GM23338 (cell line): ENCODE data around the gene SPSB4. TPM values are rescaled to one million over a fixed set of nuclear protein-coding genes. Genes with fewer than 3 reads are reported as not detected.

ENCODE experiments used
- ATAC-seq: fragments of 200-7000 bp; cut with Tn5 transposase; 3 replicates; pipeline ENCODE4 v1.9.1; 2020
- DNase-seq: peaks from one replicate; pipeline ENCODE4 v3.0.0-alpha.2; 2015; ENCODE audit warnings: low spot score
- H2AFZ ChIP-seq: fragments of 200-600 bp; sonication (generic); 2 replicates; pipeline ENCODE4 v1.8.0; 2016; ENCODE audit warnings: antibody characterized with exemption, mild to moderate bottlenecking, moderate library complexity
- H3F3A ChIP-seq: fragments of 200-600 bp; sonication (generic); replicated peaks from 2 replicates; pipeline ENCODE4 v1.8.0; 2017; ENCODE audit warnings: antibody characterized with exemption, mixed run types, low read depth
- H3K27ac ChIP-seq: fragments of 200-600 bp; sonication (generic); 2 replicates; pipeline ENCODE4 v1.6.1; 2016; ENCODE audit warnings: low read depth
- H3K27me3 ChIP-seq: fragments of 200-600 bp; sonication (generic); 2 replicates; pipeline ENCODE4 v1.8.0; 2016; ENCODE audit warnings: mild to moderate bottlenecking, mixed run types, moderate library complexity; ENCODE audit not compliant: insufficient read depth
- H3K36me3 ChIP-seq: fragments of 200-600 bp; sonication (generic); 2 replicates; pipeline ENCODE4 v1.8.0; 2016; ENCODE audit warnings: mild to moderate bottlenecking; ENCODE audit not compliant: insufficient read depth
- H3K4me1 ChIP-seq: fragments of 200-600 bp; sonication (generic); 2 replicates; pipeline ENCODE4 v1.8.0; 2016; ENCODE audit warnings: mild to moderate bottlenecking, moderate library complexity; ENCODE audit not compliant: insufficient read depth
- H3K4me2 ChIP-seq: fragments of 200-600 bp; sonication (generic); 2 replicates; pipeline ENCODE4 v1.7.1; 2017; ENCODE audit warnings: mixed run types
- H3K4me3 ChIP-seq: fragments of 200-600 bp; sonication (generic); 2 replicates; pipeline ENCODE4 v1.6.1; 2016; ENCODE audit warnings: mixed run types
- H3K79me2 ChIP-seq: fragments of 200-600 bp; sonication (generic); replicated peaks from 2 replicates; pipeline ENCODE4 v1.8.0; 2017; ENCODE audit warnings: mild to moderate bottlenecking; ENCODE audit not compliant: insufficient read depth
- H3K9me2 ChIP-seq: fragments of 200-600 bp; sonication (generic); 2 replicates; pipeline ENCODE4 v1.8.0; 2017; ENCODE audit not compliant: insufficient read depth
- H4K20me1 ChIP-seq: fragments of 200-600 bp; sonication (generic); replicated peaks from 2 replicates; pipeline ENCODE4 v1.8.0; 2017; ENCODE audit warnings: mild to moderate bottlenecking; ENCODE audit not compliant: insufficient read depth
- H3K27ac Mint-ChIP-seq: 2 replicates; pipeline ENCODE4 v1.8.0; 2020; ENCODE audit warnings: inconsistent platforms, mild to moderate bottlenecking, moderate library complexity, mixed read lengths
- H3K27me3 Mint-ChIP-seq: 3 replicates; pipeline ENCODE4 v1.8.0; 2022; ENCODE audit warnings: low read depth, mild to moderate bottlenecking, moderate library complexity, mixed read lengths, inconsistent platforms; ENCODE audit not compliant: insufficient read depth, poor library complexity
- H3K36me3 Mint-ChIP-seq: 3 replicates; pipeline ENCODE4 v1.8.0; 2021; ENCODE audit warnings: low read depth, mild to moderate bottlenecking, inconsistent platforms, moderate library complexity, mixed read lengths
- H3K4me1 Mint-ChIP-seq: 3 replicates; pipeline ENCODE4 v1.8.0; 2020; ENCODE audit warnings: mild to moderate bottlenecking, inconsistent platforms, mixed read lengths
- H3K4me3 Mint-ChIP-seq: 3 replicates; pipeline ENCODE4 v1.8.0; 2021; ENCODE audit warnings: moderate library complexity, mild to moderate bottlenecking, inconsistent platforms, mixed read lengths
- H3K9me3 Mint-ChIP-seq: 3 replicates; pipeline ENCODE4 v1.8.0; 2020; ENCODE audit warnings: moderate library complexity, mild to moderate bottlenecking, inconsistent platforms, mixed read lengths
- CREB1 ChIP-seq: fragments of 250-450 bp; sonication (Bioruptor Pico); IDR thresholded peaks from 2 replicates; pipeline ENCODE4 v1.5.0; 2020; ENCODE audit warnings: low read depth, mild to moderate bottlenecking, moderate library complexity
- EZH2 ChIP-seq: fragments of 200-600 bp; sonication (generic); IDR thresholded peaks from one replicate; pipeline ENCODE4 v1.8.0; 2017; ENCODE audit warnings: antibody characterized with exemption, mild to moderate bottlenecking, low read depth; ENCODE audit not compliant: unreplicated experiment
- JUNB ChIP-seq: IDR thresholded peaks from one replicate; pipeline ENCODE4 v1.6.1; 2016; ENCODE audit warnings: antibody characterized with exemption; ENCODE audit not compliant: unreplicated experiment
- POLR2AphosphoS5 ChIP-seq: IDR thresholded peaks from 2 replicates; pipeline ENCODE4 v1.6.1; 2016; ENCODE audit warnings: antibody characterized with exemption, low read depth
- STAT1 ChIP-seq: IDR thresholded peaks from one replicate; pipeline ENCODE4 v1.6.1; 2016; ENCODE audit warnings: antibody characterized with exemption; ENCODE audit not compliant: unreplicated experiment
- ZNF331 ChIP-seq: fragments of 250-450 bp; sonication (Bioruptor Pico); IDR thresholded peaks from 2 replicates; pipeline ENCODE4 v1.5.0; 2020; ENCODE audit warnings: low read depth, mild to moderate bottlenecking, moderate library complexity
- polyA plus RNA-seq: library from polyadenylated mRNA; unstranded; fragments of >200 nt; fragmentation: Nextera tagmentation; extraction: Ambion mirVana; gene quantifications from 2 replicates; pipeline ENCODE4 v1.2.1, GENCODE V29; 2016
- total RNA-seq: library from RNA; depleted of rRNA; stranded (reverse); fragments of >200 nt; shearing (Covaris generic); gene quantifications from 2 replicates; pipeline ENCODE4 v1.2.3, GENCODE V29; 2014
- TF ChIP-seq, protein P1 (sequence below): IDR thresholded peaks from one replicate; pipeline ENCODE4 v1.6.1; 2018; ENCODE audit warnings: antibody characterized with exemption; ENCODE audit not compliant: unreplicated experiment
- TF ChIP-seq, protein P2 (sequence below), 2 experiments: fragments of 200-600 bp in 1 of 2; sonication (generic) in 1 of 2; conservative IDR thresholded peaks; 2 replicates each; pipeline versions ENCODE4 v1.5.1 to v1.6.1; 2016 to 2017; ENCODE audit warnings: antibody characterized with exemption in 2 of 2, low read depth in 2 of 2, mild to moderate bottlenecking in 2 of 2, moderate library complexity in 1 of 2
- TF ChIP-seq, protein P3 (sequence below): fragments of 250-450 bp; sonication (Bioruptor Pico); IDR thresholded peaks from 2 replicates; pipeline ENCODE4 v1.5.0; 2020; ENCODE audit warnings: mild to moderate bottlenecking, moderate library complexity

The SPSB4 gene
- total and polyA plus RNA-seq, 2 experiments from 2014 or later: 6.7 to 25.9 TPM

DNA sequence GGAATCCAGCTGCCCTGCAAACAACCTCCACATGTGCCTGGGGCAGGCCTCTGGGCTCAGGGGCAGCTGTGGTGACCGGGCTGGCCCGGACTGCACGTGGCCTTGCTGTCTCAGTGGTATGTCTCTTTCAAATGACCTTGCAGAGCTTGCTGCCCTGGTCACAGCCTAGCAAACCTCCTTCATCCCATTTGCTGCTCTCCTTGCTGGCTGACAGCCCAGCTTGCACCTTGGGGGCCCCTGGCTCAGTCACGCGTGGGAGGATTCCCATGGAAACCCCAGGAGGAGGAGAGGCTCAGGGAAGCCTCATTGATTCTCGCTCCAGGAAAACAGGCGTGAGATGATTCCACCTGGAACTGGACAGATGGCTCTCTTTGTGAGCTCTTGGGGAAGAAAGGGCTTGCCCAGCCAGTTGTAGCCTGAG, 5.6 kb downstream of the SPSB4 start (continued):
- TF ChIP-seq JUNB: no peak
- TF ChIP-seq, protein P1, sequence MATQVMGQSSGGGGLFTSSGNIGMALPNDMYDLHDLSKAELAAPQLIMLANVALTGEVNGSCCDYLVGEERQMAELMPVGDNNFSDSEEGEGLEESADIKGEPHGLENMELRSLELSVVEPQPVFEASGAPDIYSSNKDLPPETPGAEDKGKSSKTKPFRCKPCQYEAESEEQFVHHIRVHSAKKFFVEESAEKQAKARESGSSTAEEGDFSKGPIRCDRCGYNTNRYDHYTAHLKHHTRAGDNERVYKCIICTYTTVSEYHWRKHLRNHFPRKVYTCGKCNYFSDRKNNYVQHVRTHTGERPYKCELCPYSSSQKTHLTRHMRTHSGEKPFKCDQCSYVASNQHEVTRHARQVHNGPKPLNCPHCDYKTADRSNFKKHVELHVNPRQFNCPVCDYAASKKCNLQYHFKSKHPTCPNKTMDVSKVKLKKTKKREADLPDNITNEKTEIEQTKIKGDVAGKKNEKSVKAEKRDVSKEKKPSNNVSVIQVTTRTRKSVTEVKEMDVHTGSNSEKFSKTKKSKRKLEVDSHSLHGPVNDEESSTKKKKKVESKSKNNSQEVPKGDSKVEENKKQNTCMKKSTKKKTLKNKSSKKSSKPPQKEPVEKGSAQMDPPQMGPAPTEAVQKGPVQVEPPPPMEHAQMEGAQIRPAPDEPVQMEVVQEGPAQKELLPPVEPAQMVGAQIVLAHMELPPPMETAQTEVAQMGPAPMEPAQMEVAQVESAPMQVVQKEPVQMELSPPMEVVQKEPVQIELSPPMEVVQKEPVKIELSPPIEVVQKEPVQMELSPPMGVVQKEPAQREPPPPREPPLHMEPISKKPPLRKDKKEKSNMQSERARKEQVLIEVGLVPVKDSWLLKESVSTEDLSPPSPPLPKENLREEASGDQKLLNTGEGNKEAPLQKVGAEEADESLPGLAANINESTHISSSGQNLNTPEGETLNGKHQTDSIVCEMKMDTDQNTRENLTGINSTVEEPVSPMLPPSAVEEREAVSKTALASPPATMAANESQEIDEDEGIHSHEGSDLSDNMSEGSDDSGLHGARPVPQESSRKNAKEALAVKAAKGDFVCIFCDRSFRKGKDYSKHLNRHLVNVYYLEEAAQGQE: no peak

DNA sequence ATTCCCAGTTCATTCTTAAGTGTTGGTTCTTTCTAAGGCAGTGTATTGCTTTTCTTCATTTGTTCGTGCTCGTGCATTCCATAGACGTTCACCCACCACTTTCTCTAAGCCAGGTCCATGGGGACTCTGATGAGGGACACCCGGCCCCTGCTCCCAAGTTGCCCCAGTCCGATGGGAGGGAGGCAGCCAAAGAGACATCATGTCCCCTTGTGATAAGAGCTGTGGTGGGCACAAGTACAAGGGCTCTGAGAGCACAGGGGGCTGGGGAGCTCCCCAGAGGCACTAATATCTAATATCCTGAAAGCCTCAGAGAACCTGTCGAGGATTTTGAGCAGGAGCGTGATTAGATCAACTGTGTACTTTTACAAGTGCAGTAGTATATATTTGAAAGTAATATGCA, 6.3 kb downstream of the SPSB4 start:
- Histone ChIP-seq H2AFZ (no peak overlapping the region), H3F3A (peaks cover under 1% of the 10 kb centered on the region; the same call in 1 of the 2 replicates), H3K9me2 (no peaks in the 10 kb centered on the region), H4K20me1 (no peaks in the 10 kb centered on the region; the same call in 1 of the 2 replicates), H3K27ac (no peak overlapping the region), H3K79me2 (peaks cover 32% of the 10 kb centered on the region), H3K27me3 (peaks cover 13% of the 10 kb centered on the region), H3K4me3 (no peak overlapping the region), H3K36me3 (no peaks in the 10 kb centered on the region), H3K4me1 (0 out of 2 replicates have a peak, but pooled peaks cover 3% of the 10 kb centered on the region), H3K4me2 (no peak overlapping the region)
- Mint-ChIP-seq H3K4me3 (no peak overlapping the region), H3K27ac (no peak overlapping the region), H3K36me3 (peaks cover 5% of the 10 kb centered on the region), H3K9me3 (peaks cover 4% of the 10 kb centered on the region; the same call in 2 of the 3 replicates), H3K4me1 (peaks cover 24% of the 10 kb centered on the region), H3K27me3 (peaks cover 11% of the 10 kb centered on the region)
- DNase-seq (no peak), ATAC-seq (no peak)
- TF ChIP-seq EZH2 (no peak), STAT1 (no peak), CREB1 (CRISPR knock-in tag) (no peak), POLR2AphosphoS5 (no peak), JUNB (no peak), ZNF331 (no peak)
- TF ChIP-seq, protein P1: no peak
- TF ChIP-seq, protein P2, sequence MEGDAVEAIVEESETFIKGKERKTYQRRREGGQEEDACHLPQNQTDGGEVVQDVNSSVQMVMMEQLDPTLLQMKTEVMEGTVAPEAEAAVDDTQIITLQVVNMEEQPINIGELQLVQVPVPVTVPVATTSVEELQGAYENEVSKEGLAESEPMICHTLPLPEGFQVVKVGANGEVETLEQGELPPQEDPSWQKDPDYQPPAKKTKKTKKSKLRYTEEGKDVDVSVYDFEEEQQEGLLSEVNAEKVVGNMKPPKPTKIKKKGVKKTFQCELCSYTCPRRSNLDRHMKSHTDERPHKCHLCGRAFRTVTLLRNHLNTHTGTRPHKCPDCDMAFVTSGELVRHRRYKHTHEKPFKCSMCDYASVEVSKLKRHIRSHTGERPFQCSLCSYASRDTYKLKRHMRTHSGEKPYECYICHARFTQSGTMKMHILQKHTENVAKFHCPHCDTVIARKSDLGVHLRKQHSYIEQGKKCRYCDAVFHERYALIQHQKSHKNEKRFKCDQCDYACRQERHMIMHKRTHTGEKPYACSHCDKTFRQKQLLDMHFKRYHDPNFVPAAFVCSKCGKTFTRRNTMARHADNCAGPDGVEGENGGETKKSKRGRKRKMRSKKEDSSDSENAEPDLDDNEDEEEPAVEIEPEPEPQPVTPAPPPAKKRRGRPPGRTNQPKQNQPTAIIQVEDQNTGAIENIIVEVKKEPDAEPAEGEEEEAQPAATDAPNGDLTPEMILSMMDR (conservative IDR thresholded peaks at IDR 0.05; ENCODE audit: low read depth in 2 of 2): no peak
- TF ChIP-seq, protein P3, sequence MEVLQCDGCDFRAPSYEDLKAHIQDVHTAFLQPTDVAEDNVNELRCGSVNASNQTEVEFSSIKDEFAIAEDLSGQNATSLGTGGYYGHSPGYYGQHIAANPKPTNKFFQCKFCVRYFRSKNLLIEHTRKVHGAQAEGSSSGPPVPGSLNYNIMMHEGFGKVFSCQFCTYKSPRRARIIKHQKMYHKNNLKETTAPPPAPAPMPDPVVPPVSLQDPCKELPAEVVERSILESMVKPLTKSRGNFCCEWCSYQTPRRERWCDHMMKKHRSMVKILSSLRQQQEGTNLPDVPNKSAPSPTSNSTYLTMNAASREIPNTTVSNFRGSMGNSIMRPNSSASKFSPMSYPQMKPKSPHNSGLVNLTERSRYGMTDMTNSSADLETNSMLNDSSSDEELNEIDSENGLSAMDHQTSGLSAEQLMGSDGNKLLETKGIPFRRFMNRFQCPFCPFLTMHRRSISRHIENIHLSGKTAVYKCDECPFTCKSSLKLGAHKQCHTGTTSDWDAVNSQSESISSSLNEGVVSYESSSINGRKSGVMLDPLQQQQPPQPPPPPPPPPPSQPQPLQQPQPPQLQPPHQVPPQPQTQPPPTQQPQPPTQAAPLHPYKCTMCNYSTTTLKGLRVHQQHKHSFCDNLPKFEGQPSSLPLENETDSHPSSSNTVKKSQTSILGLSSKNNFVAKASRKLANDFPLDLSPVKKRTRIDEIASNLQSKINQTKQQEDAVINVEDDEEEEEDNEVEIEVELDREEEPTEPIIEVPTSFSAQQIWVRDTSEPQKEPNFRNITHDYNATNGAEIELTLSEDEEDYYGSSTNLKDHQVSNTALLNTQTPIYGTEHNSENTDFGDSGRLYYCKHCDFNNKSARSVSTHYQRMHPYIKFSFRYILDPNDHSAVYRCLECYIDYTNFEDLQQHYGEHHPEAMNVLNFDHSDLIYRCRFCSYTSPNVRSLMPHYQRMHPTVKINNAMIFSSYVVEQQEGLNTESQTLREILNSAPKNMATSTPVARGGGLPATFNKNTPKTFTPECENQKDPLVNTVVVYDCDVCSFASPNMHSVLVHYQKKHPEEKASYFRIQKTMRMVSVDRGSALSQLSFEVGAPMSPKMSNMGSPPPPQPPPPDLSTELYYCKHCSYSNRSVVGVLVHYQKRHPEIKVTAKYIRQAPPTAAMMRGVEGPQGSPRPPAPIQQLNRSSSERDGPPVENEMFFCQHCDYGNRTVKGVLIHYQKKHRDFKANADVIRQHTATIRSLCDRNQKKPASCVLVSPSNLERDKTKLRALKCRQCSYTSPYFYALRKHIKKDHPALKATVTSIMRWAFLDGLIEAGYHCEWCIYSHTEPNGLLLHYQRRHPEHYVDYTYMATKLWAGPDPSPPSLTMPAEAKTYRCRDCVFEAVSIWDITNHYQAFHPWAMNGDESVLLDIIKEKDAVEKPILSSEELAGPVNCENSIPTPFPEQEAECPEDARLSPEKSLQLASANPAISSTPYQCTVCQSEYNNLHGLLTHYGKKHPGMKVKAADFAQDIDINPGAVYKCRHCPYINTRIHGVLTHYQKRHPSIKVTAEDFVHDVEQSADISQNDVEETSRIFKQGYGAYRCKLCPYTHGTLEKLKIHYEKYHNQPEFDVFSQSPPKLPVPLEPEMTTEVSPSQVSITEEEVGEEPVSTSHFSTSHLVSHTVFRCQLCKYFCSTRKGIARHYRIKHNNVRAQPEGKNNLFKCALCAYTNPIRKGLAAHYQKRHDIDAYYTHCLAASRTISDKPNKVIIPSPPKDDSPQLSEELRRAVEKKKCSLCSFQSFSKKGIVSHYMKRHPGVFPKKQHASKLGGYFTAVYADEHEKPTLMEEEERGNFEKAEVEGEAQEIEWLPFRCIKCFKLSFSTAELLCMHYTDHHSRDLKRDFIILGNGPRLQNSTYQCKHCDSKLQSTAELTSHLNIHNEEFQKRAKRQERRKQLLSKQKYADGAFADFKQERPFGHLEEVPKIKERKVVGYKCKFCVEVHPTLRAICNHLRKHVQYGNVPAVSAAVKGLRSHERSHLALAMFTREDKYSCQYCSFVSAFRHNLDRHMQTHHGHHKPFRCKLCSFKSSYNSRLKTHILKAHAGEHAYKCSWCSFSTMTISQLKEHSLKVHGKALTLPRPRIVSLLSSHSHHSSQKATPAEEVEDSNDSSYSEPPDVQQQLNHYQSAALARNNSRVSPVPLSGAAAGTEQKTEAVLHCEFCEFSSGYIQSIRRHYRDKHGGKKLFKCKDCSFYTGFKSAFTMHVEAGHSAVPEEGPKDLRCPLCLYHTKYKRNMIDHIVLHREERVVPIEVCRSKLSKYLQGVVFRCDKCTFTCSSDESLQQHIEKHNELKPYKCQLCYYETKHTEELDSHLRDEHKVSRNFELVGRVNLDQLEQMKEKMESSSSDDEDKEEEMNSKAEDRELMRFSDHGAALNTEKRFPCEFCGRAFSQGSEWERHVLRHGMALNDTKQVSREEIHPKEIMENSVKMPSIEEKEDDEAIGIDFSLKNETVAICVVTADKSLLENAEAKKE: no peak
